Activated naive CD4-positive, alpha-beta T cell treated with anti-CD3 and anti-CD28 coated beads, Interleukin-2, amount 50 U/mL, for 24 hours (primary cell): Measurements from ENCODE around the gene CCR3.

Source experiments
- H3K27ac Mint-ChIP-seq: one replicate; pipeline ENCODE4 v1.8.0; 2021; ENCODE audit warnings: mild to moderate bottlenecking, mixed read lengths
- H3K27me3 Mint-ChIP-seq: one replicate; pipeline ENCODE4 v1.8.0; 2021; ENCODE audit warnings: mixed read lengths
- H3K36me3 Mint-ChIP-seq: one replicate; pipeline ENCODE4 v1.8.0; 2021; ENCODE audit warnings: mixed read lengths
- H3K4me1 Mint-ChIP-seq: one replicate; pipeline ENCODE4 v1.8.0; 2021; ENCODE audit warnings: mixed read lengths
- H3K4me3 Mint-ChIP-seq: one replicate; pipeline ENCODE4 v1.8.0; 2021; ENCODE audit warnings: mild to moderate bottlenecking, mixed read lengths
- H3K9me3 Mint-ChIP-seq: one replicate; pipeline ENCODE4 v1.8.0; 2021; ENCODE audit warnings: mixed read lengths

Gene CCR3

DNA sequence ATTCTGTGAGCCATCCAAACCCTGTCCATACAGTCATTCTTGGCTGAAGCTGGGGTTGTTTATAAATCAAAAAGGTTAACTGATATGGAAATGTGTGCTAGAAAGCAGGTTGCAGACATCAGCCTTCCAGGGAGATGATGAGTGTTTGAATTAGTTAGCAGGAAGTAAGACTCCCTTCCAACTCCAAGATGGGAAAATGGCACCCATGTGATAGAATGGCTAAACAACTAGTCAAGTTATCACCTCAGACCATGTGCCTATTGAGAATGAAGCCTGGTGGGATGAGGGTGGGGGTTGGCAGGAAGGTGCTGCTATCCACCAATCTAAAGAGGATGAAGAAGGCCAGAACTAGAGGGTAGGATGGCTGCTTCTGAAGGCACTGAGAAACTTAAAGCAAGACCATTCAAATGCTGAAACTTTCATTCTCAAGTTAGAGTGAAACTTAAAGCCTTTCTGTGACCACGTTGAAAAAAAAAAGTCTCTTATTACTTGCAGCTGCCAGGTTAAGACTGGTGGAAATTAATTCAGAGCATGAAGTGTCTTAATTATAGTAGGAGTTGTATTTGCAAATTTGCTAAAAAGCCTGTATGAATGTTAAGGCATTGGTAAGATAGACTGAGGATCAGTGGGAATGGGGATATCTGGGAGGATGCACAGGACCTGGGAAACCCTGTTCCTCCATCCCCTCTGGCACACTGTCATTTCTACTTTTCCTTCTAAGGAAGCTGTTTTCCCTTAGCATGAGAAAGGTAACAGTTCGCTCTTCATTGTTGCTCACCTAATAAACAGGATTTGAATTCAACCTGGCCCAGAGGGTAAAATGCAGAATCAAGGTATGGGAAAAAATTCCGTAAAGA lies 36.8 kb downstream of the CCR3 start:
- Mint-ChIP-seq H3K9me3 (no peaks in the 10 kb centered on the region), H3K27ac (no peak overlapping the region), H3K27me3 (peaks cover 1% of the 10 kb centered on the region), H3K4me1 (peaks cover 44% of the 10 kb centered on the region), H3K4me3 (no peak overlapping the region), H3K36me3 (no peaks in the 10 kb centered on the region)

DNA sequence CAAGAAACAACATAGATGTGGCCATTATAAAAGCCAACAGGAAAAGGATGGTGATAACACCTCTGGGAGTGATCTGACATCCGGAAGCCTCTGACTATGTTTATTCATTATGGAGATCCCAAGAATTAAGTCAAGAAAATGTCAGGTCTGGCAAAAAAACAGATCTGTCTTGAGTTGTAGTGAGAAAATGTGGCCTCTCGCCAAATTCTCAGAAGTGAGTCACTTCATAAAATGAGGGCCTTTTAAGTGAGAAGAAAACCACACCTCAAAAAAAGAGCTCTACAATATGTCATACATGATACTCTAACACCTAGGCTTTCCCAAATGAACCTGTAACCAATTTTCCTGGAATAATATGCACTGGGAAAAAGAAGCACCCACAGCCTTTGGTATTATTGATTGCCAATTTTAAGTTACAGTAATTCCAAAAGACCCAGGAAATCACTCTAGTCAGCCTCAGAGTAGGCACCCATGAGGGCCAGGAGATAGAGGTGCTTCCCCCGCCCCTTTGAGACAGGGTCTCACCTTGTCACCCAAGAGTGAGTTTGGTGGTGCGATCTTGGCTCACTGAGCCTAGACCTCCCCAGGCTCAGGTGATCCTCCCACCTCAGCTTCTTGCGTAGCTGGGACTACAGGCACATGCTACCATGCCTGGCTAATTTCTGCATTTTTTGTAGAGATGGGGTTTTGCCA lies 38.0 kb downstream of the CCR3 start:
- no peak overlapping the region for H3K27ac Mint-ChIP-seq

DNA sequence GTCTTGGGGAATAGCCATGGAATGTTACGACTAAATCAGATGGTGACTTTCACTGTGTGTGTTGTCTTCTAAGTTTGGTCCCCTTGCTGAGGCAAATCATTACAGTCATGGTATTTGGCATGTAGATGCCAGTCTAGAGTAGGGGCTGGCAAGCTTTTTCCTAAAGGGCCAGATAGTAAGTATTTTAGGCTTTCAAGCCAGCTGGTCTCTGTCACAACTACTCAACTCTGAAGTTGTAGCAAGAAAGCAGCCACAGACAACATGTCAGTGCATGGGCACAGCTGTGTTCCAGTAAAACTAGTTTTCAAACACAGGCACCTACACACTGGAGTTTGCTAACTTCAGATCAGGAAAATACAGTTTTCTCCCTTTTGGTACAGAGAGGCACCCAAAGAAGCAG lies 39.3 kb downstream of the CCR3 start:
- no peaks in the 10 kb centered on the region for H3K9me3 Mint-ChIP-seq
- H3K4me3 Mint-ChIP-seq = no peak overlapping the region
- peaks cover 51% of the 10 kb centered on the region for H3K4me1 Mint-ChIP-seq
- no peaks in the 10 kb centered on the region for H3K36me3 Mint-ChIP-seq
- H3K27ac Mint-ChIP-seq = no peak overlapping the region
- H3K27me3 Mint-ChIP-seq = no peaks in the 10 kb centered on the region

More for the DNA sequence above, 38.0 kb downstream of the CCR3 start:
- H3K9me3 Mint-ChIP-seq = no peaks in the 10 kb centered on the region
- no peaks in the 10 kb centered on the region for H3K36me3 Mint-ChIP-seq
- H3K4me1 Mint-ChIP-seq = peaks cover 52% of the 10 kb centered on the region
- no peak overlapping the region for H3K4me3 Mint-ChIP-seq
- H3K27me3 Mint-ChIP-seq = no peaks in the 10 kb centered on the region

DNA sequence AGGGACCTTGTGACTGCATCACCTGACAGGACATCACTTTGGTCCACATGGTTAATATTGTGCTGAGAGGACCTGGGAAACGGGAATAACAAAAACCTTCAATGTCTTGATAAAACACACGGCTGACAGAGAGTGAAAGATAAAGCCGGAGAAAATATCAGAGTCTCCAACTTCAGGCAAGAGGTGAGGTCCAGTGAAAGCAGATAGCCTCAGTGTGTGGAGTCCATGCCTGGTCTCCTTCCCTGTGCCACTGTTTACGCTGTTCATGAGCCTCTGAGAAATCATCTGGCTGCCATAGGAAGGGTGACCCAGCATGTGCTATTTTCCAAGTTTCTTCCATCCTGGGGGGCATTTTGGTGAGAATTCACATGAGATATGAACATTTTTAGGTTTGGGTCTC lies 39.8 kb downstream of the CCR3 start:
- Mint-ChIP-seq H3K4me1 (peaks cover 49% of the 10 kb centered on the region), H3K27me3 (no peaks in the 10 kb centered on the region), H3K36me3 (no peaks in the 10 kb centered on the region), H3K4me3 (no peak overlapping the region), H3K9me3 (no peaks in the 10 kb centered on the region), H3K27ac (peak overlapping the region; percentile 6)

DNA sequence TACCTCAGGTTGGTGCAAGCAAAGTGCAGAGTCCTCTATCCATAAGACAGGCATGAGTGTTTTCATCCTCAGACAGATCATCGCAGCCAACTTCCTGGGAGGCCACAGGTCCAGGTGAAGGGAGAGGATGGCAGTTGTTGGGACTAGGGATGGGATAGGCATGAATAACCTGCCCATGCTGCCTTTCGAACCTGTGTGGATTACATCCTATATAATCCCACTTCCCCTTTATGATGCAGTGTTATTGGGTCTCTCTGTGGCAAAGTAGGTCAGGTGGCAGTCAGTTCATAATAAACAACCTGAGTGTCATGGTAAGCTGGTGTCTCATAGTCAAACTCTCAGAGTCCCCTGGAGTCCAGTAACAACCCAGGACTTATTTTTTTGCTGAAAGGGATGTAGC lies 40.4 kb downstream of the CCR3 start:
- H3K4me3 Mint-ChIP-seq = no peak overlapping the region
- H3K36me3 Mint-ChIP-seq = no peaks in the 10 kb centered on the region
- no peak overlapping the region for H3K27ac Mint-ChIP-seq
- peaks cover 44% of the 10 kb centered on the region for H3K4me1 Mint-ChIP-seq
- H3K27me3 Mint-ChIP-seq = no peaks in the 10 kb centered on the region
- H3K9me3 Mint-ChIP-seq = no peaks in the 10 kb centered on the region

DNA sequence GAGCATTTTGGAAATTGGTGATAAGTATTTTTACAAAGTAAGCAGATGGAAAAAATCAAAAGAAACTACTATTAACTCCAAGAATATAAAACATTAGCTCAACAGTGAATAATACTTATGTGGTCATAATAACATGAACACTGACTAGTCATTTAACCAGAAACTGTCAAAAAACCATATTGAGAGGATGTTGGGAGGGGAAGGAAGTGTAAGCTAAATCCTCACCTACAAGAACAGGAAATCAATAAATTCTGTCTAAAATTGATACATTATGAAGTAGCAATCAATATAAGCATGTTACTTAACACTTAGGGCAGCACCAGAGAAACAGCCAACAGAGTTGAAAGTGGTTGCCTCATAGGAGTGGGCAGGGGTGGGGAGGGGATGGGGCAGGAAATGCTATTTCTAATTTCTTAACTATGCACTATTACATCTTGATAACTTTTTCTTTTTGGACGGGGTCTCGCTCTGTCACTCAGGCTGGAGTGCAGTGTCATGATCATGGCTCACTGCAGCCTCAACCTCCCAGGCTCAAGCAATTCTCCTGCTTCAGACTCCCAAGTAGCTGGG lies 41.7 kb downstream of the CCR3 start:
- Mint-ChIP-seq H3K27ac (peak overlapping the region; percentile 32), H3K9me3 (no peaks in the 10 kb centered on the region), H3K4me3 (no peak overlapping the region), H3K4me1 (peaks cover 39% of the 10 kb centered on the region), H3K27me3 (no peaks in the 10 kb centered on the region), H3K36me3 (no peaks in the 10 kb centered on the region)

DNA sequence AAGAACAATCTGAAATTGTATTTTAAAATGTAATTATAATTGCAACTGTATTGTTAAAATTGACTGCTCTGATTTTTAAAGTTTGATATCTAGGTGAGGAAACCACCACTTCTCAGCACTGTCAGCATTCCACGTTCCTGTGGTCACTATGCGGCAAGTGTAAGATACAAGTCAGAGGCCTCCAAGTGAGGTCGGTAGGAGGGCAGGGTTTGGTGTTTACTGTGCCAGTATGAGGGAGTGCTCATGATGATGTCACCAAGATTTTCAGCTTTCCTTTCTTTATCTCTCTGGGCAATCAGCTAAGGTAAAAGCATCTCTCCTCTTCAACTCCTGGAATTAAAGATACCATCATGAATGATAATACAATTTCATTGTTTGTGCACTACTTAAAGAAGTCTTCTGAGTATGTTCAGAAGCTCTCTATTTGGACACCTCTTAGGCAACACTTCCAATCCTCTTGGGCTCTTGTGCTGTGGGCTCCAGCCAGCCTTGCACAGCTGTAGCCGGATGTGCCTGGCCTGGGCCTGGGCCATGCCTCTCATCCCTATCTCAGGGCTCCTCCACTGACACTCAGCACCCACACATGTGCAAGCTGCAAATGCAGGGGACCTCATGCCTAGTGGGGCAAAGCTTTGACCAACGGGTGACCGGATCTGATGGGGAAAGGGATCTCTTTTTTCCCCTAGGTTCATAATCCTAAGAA lies 42.9 kb downstream of the CCR3 start:
- Mint-ChIP-seq H3K27ac (no peak overlapping the region), H3K9me3 (no peaks in the 10 kb centered on the region), H3K27me3 (no peaks in the 10 kb centered on the region), H3K36me3 (no peaks in the 10 kb centered on the region), H3K4me3 (no peak overlapping the region), H3K4me1 (peaks cover 27% of the 10 kb centered on the region)

DNA sequence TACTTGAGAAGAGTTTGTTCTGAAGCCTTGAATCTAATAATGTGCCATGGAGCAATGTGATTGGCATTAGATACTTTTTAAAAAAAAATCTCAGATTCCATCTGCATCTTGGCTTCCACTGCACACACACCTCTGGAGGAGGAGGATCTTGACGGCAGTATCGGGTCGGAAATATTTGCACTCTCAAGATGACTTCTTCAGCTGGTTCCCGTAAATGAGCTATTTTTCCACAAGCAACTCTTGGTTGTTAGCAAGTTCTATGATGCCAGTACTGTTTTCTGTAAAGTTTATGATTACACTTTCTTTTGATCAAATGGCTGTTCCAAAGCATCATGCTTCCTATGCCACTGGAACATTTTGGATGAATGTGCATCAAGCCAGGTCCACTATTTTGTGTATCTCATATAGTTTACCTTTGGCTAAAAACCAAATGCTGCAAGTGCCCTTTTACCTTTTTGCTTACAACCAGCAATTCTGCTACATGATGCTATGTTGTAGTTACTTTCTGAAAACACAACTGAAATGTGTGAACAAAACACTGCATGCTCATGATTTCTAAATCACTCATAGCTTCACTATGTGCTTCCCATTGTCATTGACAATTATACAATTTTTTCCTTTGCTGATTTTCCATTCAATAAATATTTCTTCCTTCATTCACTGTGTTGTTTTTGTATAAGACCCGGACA lies 43.8 kb downstream of the CCR3 start:
- peaks cover 25% of the 10 kb centered on the region for H3K4me1 Mint-ChIP-seq
- H3K27me3 Mint-ChIP-seq = no peaks in the 10 kb centered on the region
- H3K27ac Mint-ChIP-seq = no peak overlapping the region
- H3K9me3 Mint-ChIP-seq = no peaks in the 10 kb centered on the region
- H3K36me3 Mint-ChIP-seq = no peaks in the 10 kb centered on the region
- no peak overlapping the region for H3K4me3 Mint-ChIP-seq

DNA sequence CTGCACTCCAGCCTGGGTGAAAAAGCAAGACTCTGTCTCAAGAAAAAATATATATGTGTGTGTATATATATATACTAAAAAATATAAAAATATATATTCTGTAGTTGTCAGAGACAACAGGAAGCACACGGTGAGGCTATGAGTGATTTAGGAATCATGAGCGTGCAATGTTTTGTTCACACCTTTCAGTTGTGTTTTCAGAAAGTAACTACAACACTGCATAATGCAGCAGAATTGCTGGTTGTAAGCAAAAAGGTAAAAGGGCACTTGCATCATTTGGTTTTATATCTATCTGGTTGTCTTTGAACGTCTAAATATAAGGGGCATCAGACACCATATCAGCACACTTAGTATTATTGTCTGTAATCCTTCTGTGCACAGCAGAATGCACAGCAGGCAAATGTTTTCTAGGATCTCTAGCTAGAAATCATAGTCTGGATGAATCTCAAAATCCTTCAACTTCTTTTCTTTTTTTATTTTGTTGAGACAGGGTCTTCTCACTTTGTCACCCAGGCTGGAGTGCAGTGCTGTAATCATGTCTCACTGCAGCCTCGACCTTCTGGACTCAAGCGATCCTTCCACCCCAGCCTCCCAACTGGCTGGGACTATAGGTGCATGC lies 44.8 kb downstream of the CCR3 start:
- no peaks in the 10 kb centered on the region for H3K27me3 Mint-ChIP-seq
- H3K27ac Mint-ChIP-seq = no peak overlapping the region
- no peaks in the 10 kb centered on the region for H3K9me3 Mint-ChIP-seq
- H3K4me3 Mint-ChIP-seq = no peak overlapping the region
- H3K4me1 Mint-ChIP-seq = peaks cover 25% of the 10 kb centered on the region
- no peaks in the 10 kb centered on the region for H3K36me3 Mint-ChIP-seq

DNA sequence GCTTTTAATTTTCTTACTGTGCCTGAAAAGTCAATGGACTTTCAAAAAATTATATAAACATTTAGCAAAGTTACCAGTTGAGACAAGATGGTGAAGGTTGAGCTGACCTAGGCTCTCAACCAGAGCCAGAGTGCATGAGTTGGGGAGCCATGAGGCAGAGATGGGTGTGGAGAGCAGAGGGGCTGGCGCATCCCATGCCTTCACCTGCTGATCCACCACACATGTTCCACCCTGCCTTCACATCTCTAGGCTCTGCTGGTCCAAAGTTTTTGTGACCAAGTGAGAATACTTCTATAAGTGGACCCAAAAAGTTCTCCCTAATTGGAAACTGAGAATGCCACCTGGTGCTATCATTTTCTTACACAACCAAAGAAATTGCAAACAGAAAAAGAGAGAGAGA lies 47.3 kb downstream of the CCR3 start:
- no peaks in the 10 kb centered on the region for H3K36me3 Mint-ChIP-seq
- no peaks in the 10 kb centered on the region for H3K9me3 Mint-ChIP-seq
- H3K27me3 Mint-ChIP-seq = no peaks in the 10 kb centered on the region
- H3K27ac Mint-ChIP-seq = no peak overlapping the region
- no peak overlapping the region for H3K4me3 Mint-ChIP-seq
- H3K4me1 Mint-ChIP-seq = peaks cover 24% of the 10 kb centered on the region

DNA sequence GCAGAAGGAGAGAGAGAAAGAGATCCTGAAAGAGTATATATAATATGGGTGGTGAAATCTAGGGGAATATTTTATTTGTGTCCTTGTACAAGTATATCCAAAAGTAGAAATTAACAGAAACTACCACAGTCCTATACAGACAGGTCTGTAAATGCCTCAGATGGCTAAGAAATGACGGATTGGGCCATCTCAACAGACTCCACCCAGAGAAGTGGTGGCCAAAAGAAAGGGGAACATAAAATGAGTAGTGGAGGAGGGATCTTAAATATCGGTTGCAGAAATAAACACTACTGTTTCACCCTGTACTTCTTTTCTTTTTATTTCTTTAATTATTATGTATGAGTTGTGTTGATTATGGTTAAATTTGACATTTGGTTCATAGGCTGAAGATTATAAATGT lies 47.7 kb downstream of the CCR3 start:
- Mint-ChIP-seq H3K9me3 (no peaks in the 10 kb centered on the region), H3K4me1 (peaks cover 26% of the 10 kb centered on the region), H3K4me3 (no peak overlapping the region), H3K27me3 (no peaks in the 10 kb centered on the region), H3K27ac (no peak overlapping the region), H3K36me3 (no peaks in the 10 kb centered on the region)

DNA sequence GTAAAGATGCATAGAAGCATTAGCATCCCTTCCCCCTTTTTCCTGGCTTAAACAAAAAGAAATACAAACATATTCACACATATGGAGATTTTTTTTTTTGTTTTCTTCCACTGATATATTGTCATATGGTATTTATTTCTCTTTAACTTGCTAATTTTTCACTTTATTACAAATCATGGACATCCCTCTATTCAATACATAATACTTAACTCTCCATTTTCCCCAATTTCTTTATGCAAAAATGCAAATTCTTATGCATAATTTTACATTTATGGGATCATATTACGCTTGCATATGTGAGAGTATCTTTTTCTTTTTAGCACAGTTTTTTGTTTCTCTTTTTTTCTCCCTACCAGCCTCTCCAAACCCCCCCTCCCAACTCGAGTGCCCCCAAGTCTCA lies 48.8 kb downstream of the CCR3 start:
- no peak overlapping the region for H3K27ac Mint-ChIP-seq
- no peak overlapping the region for H3K4me3 Mint-ChIP-seq
- peaks cover 22% of the 10 kb centered on the region for H3K4me1 Mint-ChIP-seq

DNA sequence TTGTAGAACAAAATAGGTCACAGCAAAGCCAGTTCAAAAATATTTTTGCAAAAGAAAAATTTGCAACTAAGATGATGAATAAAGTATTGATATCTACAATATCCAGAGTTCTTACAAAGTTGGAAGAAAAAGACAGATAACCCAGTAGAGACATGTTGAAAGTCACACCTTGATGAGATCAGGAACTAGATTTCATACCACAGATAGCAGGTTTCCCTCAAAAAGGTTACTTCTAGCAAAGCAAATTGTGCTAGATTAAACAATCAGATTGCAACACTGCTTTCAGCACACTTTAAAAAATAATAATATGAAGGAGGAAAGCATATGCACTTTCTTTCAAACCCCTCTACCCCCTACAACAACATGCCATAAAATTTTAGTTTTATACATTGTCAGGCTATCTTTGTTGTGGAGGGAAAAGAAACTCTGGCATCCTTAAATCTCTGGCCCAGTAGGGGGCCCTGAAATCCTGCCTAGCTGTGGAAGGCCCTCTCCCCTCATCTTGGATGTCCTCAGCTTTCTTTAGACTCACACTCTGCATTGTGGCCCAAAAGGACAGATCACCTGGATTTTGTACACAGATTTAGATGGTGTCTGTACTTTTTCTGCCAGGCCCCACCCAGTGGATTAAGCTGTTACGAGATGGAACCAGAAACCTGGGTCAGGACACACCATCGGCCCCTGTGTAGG lies 50.9 kb downstream of the CCR3 start:
- H3K4me1 Mint-ChIP-seq = peaks cover 34% of the 10 kb centered on the region
- no peaks in the 10 kb centered on the region for H3K9me3 Mint-ChIP-seq
- no peak overlapping the region for H3K4me3 Mint-ChIP-seq
- H3K36me3 Mint-ChIP-seq = no peaks in the 10 kb centered on the region
- H3K27ac Mint-ChIP-seq = peak overlapping the region; percentile 73
- no peaks in the 10 kb centered on the region for H3K27me3 Mint-ChIP-seq

More for the DNA sequence above, 48.8 kb downstream of the CCR3 start:
- Mint-ChIP-seq H3K27me3 (no peaks in the 10 kb centered on the region), H3K9me3 (no peaks in the 10 kb centered on the region), H3K36me3 (no peaks in the 10 kb centered on the region)

DNA sequence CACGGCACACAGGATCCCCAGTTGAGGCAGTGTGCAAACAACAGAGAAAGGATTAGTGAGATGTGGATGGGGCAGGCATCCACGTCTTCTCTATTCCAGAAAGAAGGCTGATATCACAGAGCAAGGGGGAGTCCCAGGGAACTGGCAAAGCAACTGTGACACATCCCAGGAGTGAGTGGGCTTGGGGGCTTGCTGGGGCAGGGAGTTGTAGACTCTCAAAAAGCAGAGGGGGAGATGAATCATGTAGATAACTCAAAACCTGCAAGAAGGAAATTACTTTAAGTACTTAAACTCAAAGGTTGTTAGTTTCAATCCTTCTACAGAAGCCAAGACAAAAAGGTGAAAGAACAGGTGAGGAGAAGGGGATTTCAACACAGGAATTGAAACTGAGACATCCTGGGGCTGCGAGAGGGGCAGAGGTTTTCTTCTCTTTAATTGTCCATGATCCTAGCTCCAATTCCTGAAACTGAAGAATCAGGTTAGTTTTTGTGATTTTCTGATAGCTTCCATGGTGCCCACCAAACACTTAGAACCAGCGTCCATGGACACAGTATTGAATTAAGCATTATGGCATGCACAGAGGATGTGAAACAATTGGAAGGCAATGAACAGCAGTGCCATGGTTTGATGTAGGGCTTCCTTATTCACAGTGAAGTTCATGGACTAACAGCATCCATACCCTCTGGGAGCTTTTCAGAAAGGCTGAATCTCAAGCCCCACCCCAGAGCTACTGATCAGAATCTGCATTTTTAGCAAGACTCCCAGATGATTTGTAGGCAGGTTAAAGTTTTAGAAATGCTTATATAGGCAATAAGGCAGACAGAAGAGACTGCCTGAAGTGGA lies 52.0 kb downstream of the CCR3 start:
- Mint-ChIP-seq H3K4me3 (peak overlapping the region; percentile 1), H3K27me3 (no peaks in the 10 kb centered on the region), H3K9me3 (no peaks in the 10 kb centered on the region), H3K27ac (peak overlapping the region; percentile 73), H3K4me1 (peaks cover 43% of the 10 kb centered on the region), H3K36me3 (no peaks in the 10 kb centered on the region)
